Mesothelial cell of epicardium (in vitro differentiated cells): Measurements from ENCODE around the gene PISD. TPM values are rescaled to one million over a fixed set of nuclear protein-coding genes. Genes with fewer than 3 reads are reported as not detected.
A peak's percentile ranks its signal among the peaks of the same experiment; 100 is the strongest.

Experiments
- DNase-seq, 2 experiments: peaks; one replicate each; pipeline ENCODE4 v3.0.0; 2021; ENCODE audit warnings: low spot score in 2 of 2; ENCODE audit not compliant: unreplicated experiment in 2 of 2
- H3K27ac Mint-ChIP-seq: 2 replicates; pipeline ENCODE4 v1.8.0; 2021; ENCODE audit warnings: mixed read lengths
- H3K27me3 Mint-ChIP-seq: 2 replicates; pipeline ENCODE4 v1.8.0; 2021; ENCODE audit warnings: low read depth, mixed read lengths
- H3K36me3 Mint-ChIP-seq: 2 replicates; pipeline ENCODE4 v1.8.0; 2021; ENCODE audit warnings: mixed read lengths
- H3K4me1 Mint-ChIP-seq: 2 replicates; pipeline ENCODE4 v1.8.0; 2021; ENCODE audit warnings: mixed read lengths
- H3K4me3 Mint-ChIP-seq: 2 replicates; pipeline ENCODE4 v1.8.0; 2021; ENCODE audit warnings: mild to moderate bottlenecking, moderate library complexity, mixed read lengths
- H3K9me3 Mint-ChIP-seq: 2 replicates; pipeline ENCODE4 v1.8.0; 2021; ENCODE audit warnings: mixed read lengths
- total RNA-seq: library from RNA; stranded (reverse); gene quantifications from 3 replicates; pipeline ENCODE4 v1.2.1, GENCODE V29; 2021
- TF ChIP-seq, protein P1 (sequence below): fragments of 200-600 bp; sonication (generic); IDR thresholded peaks from one replicate; pipeline ENCODE4 v1.5.0; 2021; ENCODE audit warnings: antibody characterized with exemption; ENCODE audit not compliant: unreplicated experiment

Gene PISD
- total RNA-seq, 1 donor from 2014 or later: 40.4 TPM

DNA sequence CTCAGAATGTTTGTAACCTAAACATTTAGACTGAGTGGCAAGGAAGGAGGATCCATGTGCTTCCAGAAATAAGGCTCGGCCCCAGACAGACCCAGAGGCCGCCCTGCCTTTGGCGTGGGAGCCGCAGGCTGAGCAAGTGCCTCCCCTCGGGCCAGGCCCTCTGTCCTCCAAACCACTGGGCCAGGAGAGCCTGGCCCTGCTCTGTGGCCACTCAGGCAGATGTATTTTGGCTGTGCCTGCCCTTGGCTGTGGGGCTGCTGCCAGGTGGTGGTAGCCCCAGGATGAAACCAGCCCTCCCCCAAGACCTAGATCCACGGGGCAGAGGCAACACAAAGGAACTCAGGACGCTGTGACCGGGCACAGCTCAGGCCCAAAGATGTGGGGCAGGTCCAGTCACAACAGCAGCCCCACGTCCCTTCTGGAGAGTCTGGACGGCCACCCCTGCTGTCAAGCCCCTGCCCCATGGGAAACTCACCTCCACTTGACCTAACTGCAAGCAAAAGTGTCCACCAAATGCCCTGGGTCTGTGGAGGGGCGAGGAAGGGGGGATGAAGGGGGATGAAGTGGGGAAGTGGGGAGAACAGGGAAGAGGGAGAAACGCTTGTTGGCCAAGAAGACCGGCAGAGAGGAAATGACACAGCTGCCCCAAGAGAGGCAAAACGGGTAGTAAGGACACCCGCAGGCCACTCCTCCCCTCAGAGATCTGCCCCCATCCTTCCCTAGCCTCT, 24.0 kb downstream of the PISD start:
- Mint-ChIP-seq H3K9me3 (no peaks in the 10 kb centered on the region), H3K4me1 (peaks cover 2% of the 10 kb centered on the region), H3K27ac (no peak overlapping the region), H3K4me3 (no peak overlapping the region), H3K27me3 (no peaks in the 10 kb centered on the region), H3K36me3 (peaks cover 6% of the 10 kb centered on the region)
- DNase-seq: no peak
- TF ChIP-seq, protein P1, sequence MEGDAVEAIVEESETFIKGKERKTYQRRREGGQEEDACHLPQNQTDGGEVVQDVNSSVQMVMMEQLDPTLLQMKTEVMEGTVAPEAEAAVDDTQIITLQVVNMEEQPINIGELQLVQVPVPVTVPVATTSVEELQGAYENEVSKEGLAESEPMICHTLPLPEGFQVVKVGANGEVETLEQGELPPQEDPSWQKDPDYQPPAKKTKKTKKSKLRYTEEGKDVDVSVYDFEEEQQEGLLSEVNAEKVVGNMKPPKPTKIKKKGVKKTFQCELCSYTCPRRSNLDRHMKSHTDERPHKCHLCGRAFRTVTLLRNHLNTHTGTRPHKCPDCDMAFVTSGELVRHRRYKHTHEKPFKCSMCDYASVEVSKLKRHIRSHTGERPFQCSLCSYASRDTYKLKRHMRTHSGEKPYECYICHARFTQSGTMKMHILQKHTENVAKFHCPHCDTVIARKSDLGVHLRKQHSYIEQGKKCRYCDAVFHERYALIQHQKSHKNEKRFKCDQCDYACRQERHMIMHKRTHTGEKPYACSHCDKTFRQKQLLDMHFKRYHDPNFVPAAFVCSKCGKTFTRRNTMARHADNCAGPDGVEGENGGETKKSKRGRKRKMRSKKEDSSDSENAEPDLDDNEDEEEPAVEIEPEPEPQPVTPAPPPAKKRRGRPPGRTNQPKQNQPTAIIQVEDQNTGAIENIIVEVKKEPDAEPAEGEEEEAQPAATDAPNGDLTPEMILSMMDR: no peak

GRCh38 chr22:31637447-31637890, 24.5 kb downstream of the PISD start:
- TF ChIP-seq, protein P1: no peak
- Mint-ChIP-seq H3K27me3 (no peaks in the 10 kb centered on the region), H3K4me1 (peaks cover 2% of the 10 kb centered on the region), H3K4me3 (no peak overlapping the region), H3K36me3 (peaks cover 6% of the 10 kb centered on the region), H3K9me3 (no peaks in the 10 kb centered on the region), H3K27ac (no peak overlapping the region)
- DNase-seq: no peak

DNA sequence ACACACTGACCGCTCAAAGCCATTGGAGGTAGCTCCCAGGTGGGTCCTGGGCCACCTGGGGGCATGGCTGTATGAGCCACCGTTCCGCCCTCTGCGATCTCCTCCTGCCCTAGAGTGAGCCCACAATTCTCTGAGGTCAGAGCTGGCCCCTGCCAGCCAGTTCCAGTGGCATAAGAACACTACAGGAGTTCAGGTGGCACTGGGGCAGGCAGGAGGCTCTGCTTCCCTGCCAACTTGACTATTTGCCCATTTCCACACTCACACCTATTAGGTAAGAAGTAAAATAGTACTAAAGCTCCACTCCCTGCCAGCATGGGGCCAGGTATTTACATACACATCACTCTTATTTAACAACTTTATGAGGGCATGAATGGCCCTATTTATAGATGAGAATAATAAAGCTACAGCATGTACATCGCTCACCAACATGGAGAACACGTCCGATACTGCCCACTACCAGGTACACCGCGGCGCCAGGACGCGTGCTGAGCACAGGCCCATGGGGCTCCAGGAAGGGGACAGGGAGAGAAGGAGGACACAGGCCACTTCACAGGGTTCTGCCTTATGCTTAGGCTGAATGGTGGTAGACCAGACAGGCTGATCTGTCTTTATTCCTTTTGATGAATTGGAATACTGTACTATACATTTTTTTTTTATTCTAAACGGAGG, 26.2 kb downstream of the PISD start:
- H3K4me1 Mint-ChIP-seq: peaks cover 8% of the 10 kb centered on the region
- no peak overlapping the region for H3K27ac Mint-ChIP-seq
- no peak overlapping the region for H3K4me3 Mint-ChIP-seq
- no peak for DNase-seq
- no peaks in the 10 kb centered on the region for H3K27me3 Mint-ChIP-seq
- no peaks in the 10 kb centered on the region for H3K36me3 Mint-ChIP-seq
- TF ChIP-seq, protein P1: no peak
- no peaks in the 10 kb centered on the region for H3K9me3 Mint-ChIP-seq

DNA sequence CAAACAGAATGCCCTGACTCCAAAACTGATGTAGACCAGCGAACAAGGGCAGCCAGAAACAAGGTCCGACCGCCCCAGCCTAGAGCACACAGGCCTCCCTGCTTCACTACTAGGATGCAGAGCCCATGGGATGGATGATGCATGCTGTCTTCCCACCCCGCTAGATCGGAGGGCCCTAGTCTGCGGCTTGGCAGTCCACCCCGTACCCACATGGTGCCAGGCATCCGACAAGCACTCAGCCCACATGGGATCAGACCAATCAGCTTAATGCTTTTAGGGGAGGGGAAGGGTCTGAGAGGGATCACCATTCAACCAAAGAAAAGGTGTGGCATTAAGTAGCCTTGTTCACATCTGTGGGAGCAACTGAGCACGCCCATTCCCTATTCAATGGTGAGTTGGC, 30.6 kb downstream of the PISD start:
- TF ChIP-seq, protein P1: no peak
- DNase-seq: no peak
- Mint-ChIP-seq H3K36me3 (no peaks in the 10 kb centered on the region), H3K4me1 (peaks cover 13% of the 10 kb centered on the region), H3K9me3 (no peaks in the 10 kb centered on the region), H3K27ac (peak overlapping the region; percentile 81), H3K27me3 (no peaks in the 10 kb centered on the region), H3K4me3 (peak overlapping the region; percentile 85)

DNA sequence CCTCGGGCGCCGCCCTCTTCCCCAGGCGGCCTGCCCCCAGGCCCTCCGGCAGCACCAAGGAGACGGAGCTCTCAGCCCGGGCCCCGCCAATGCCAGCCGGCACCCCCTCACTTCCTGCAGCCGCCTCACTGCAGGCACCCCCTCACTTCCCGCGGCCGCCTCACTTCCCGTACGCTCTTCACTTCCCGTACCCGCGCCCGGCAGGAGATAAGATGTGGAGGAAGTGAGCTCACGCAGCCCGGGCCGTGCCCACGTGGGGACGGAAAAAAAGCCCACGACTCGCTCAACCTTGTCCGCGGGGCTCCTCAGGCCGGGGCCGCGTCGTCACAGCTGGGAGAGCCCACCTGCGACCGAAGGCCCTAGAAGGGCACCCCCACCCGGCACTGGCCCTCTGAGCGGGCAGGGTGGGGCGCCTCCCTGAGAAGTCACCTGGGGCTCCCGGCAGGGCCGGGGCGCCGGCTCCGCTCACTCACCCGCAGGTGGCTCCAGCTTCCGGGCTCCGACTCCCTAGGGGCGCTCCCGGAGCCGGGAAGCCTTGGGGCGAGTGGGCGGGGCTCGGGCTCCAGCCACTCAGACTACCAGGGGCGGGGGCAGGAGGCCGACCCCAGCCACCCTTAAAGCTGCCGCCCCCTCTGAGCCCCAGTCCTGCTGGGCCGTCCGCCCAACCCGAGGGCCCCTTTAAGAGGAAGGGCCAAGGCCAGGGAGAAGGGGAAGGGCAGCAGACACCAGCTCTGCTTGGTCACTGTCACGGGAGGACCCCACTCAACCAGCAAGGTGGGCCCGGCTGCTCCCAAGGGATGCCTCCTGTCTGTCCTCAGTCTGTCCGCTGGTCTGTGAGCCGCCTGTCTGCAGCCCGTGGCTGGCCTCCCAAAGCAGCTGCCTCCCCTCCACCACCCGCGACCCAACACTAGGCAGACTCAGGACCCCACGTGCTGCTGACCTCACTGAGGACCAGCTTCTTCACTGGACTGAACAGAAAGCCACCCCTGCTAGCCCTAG, 31.4 kb downstream of the PISD start:
- H3K4me3 Mint-ChIP-seq: peak overlapping the region; percentile 85
- peak; percentile 43 to 75 for DNase-seq
- H3K27ac Mint-ChIP-seq: peak overlapping the region; percentile 81
- TF ChIP-seq, protein P1: no peak
- H3K36me3 Mint-ChIP-seq: no peaks in the 10 kb centered on the region
- H3K4me1 Mint-ChIP-seq: peaks cover 16% of the 10 kb centered on the region
- no peaks in the 10 kb centered on the region for H3K27me3 Mint-ChIP-seq
- no peaks in the 10 kb centered on the region for H3K9me3 Mint-ChIP-seq
